Esophagus muscularis mucosa (tissue), 4 donors: ENCODE data around the gene DMRT2.

Source experiments
- EP300 ChIP-seq: sonication (generic); formaldehyde crosslinking; IDR thresholded peaks from one replicate; pipeline ENCODE4 v1.6.1; 2017; ENCODE audit warnings: antibody characterized with exemption
- POLR2A ChIP-seq: fragments of 450-650 bp; IDR thresholded peaks from one replicate; pipeline ENCODE4 v1.6.1; 2017; ENCODE audit warnings: antibody characterized with exemption, moderate library complexity, mild to moderate bottlenecking, low read depth
- POLR2AphosphoS5 ChIP-seq, 2 donors: sonication (generic); formaldehyde crosslinking; IDR thresholded peaks; one replicate each; pipeline ENCODE4 v1.6.1; 2017; ENCODE audit warnings: antibody characterized with exemption in 2 of 2
- TF ChIP-seq, protein P1 (sequence below), 3 experiments: fragments of 200-600 bp in 2 of 3; fragments of 450-650 bp in 1 of 3; sonication (generic) in 2 of 3; IDR thresholded peaks; one replicate each; pipeline ENCODE4 v1.5.1; 2017 to 2019; ENCODE audit warnings: antibody characterized with exemption in 3 of 3, mild to moderate bottlenecking in 2 of 3, moderate library complexity in 1 of 3

DNA sequence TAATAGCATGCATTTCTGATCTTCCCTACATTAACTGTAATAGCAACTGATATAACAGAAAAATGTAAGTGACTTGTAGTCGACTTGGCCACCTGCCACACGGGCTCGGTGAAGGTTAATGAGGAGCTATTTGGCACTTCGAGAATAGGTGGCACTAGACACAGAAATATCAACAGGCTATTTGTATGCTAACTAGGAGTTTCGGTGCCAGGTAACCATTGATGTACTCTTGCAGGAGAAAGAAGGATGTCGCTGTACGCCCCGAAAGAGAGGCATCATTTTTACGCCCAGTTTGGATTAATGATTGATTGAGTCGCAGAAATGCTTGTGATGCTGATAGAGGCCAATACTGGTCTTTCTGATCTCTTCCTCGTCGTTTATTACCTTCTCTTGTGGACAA is 516 bp upstream of the DMRT2 start:
- TF ChIP-seq POLR2AphosphoS5 (IDR thresholded peaks at IDR 0.05) (no peak), POLR2A (no peak), EP300 (no peak)
- TF ChIP-seq, protein P1, sequence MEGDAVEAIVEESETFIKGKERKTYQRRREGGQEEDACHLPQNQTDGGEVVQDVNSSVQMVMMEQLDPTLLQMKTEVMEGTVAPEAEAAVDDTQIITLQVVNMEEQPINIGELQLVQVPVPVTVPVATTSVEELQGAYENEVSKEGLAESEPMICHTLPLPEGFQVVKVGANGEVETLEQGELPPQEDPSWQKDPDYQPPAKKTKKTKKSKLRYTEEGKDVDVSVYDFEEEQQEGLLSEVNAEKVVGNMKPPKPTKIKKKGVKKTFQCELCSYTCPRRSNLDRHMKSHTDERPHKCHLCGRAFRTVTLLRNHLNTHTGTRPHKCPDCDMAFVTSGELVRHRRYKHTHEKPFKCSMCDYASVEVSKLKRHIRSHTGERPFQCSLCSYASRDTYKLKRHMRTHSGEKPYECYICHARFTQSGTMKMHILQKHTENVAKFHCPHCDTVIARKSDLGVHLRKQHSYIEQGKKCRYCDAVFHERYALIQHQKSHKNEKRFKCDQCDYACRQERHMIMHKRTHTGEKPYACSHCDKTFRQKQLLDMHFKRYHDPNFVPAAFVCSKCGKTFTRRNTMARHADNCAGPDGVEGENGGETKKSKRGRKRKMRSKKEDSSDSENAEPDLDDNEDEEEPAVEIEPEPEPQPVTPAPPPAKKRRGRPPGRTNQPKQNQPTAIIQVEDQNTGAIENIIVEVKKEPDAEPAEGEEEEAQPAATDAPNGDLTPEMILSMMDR (IDR thresholded peaks at IDR 0.05): no peak
